Spleen (tissue), 11 donors: Measurements from ENCODE around the gene SNRPA. TPM values are rescaled to one million over a fixed set of nuclear protein-coding genes. Genes with fewer than 3 reads are reported as not detected.

Source experiments
- DNase-seq: peaks from one replicate; pipeline ENCODE4 v3.0.0-alpha.2; 2020
- H3K27ac ChIP-seq, 8 donors: fragments of 200-600 bp; sonication (generic) in 7 of 8; 1 replicate in 4 of 8; 2 replicates in 4 of 8; pipeline versions ENCODE4 v1.5.0 to v1.8.0; 2016 to 2021; ENCODE audit warnings: inconsistent platforms in 4 of 8, mild to moderate bottlenecking in 4 of 8, moderate library complexity in 1 of 8
- H3K27me3 ChIP-seq, 7 donors: fragments of 200-600 bp; sonication (generic) in 6 of 7; replicated peaks in 1 of 7; 1 replicate in 4 of 7; 2 replicates in 3 of 7; pipeline versions ENCODE4 v1.5.0 to v1.8.0; 2016 to 2021; ENCODE audit warnings: inconsistent platforms in 3 of 7, mild to moderate bottlenecking in 1 of 7
- H3K36me3 ChIP-seq, 6 donors: fragments of 200-600 bp; sonication (generic) in 5 of 6; 1 replicate in 4 of 6; 2 replicates in 2 of 6; pipeline versions ENCODE4 v1.5.0 to v1.8.0; 2016 to 2021; ENCODE audit warnings: inconsistent platforms in 2 of 6
- H3K4me1 ChIP-seq, 6 donors: fragments of 200-600 bp; sonication (generic) in 5 of 6; 1 replicate in 3 of 6; 2 replicates in 3 of 6; pipeline versions ENCODE4 v1.5.0 to v1.8.0; 2016 to 2021; ENCODE audit warnings: inconsistent platforms in 3 of 6
- H3K4me3 ChIP-seq, 8 donors: fragments of 200-600 bp; sonication (generic) in 7 of 8; 1 replicate in 4 of 8; 2 replicates in 4 of 8; pipeline versions ENCODE4 v1.5.0 to v1.8.0; 2016 to 2021; ENCODE audit warnings: inconsistent platforms in 4 of 8, mild to moderate bottlenecking in 4 of 8, moderate library complexity in 2 of 8
- H3K9me3 ChIP-seq, 8 donors: fragments of 200-600 bp; sonication (generic) in 7 of 8; 1 replicate in 4 of 8; 2 replicates in 4 of 8; pipeline versions ENCODE4 v1.5.0 to v1.8.0; 2016 to 2021; ENCODE audit warnings: inconsistent platforms in 4 of 8
- CTCF ChIP-seq, 11 experiments: fragments of 200-600 bp in 7 of 11; fragments of 450-650 bp in 4 of 11; sonication (generic) in 4 of 11; IDR thresholded peaks in 8 of 11; conservative IDR thresholded peaks in 3 of 11; 1 replicate in 7 of 11; 2 replicates in 4 of 11; pipeline versions ENCODE4 v1.4.0 to v1.8.0; 2016 to 2021; ENCODE audit warnings: antibody characterized with exemption in 11 of 11, inconsistent platforms in 4 of 11, mild to moderate bottlenecking in 1 of 11
- POLR2A ChIP-seq, 3 donors: fragments of 450-650 bp; IDR thresholded peaks; one replicate each; pipeline ENCODE4 v1.5.1; 2017; ENCODE audit warnings: antibody characterized with exemption in 3 of 3, mild to moderate bottlenecking in 1 of 3
- POLR2AphosphoS5 ChIP-seq, 3 donors: sonication (generic); formaldehyde crosslinking; IDR thresholded peaks; one replicate each; pipeline ENCODE4 v1.5.1; 2017; ENCODE audit warnings: antibody characterized with exemption in 3 of 3
- WGBS, 5 donors: extraction: QIAGEN DNeasy Blood & Tissue Kit in 3 of 5; methylation state at CpG; one replicate each; pipeline versions ENCODE4 v1.1.5 to v1.1.7; 2013 to 2018; 5-methylcytosine and 5-hydroxymethylcytosine counted together
- intact Hi-C: fragments of 100-400 bp; cut with DNase I; formaldehyde crosslinking; loops from one replicate; pipeline ENCODE4 v1.15.0; 2023; ENCODE audit warnings: low total_unique reads
- polyA plus RNA-seq, 3 donors: library from polyadenylated mRNA; stranded (reverse); fragments of 200-250 nt; gene quantifications; one replicate each; pipeline ENCODE4 v1.2.1, GENCODE V29; 2013
- total RNA-seq, 7 donors: library from RNA; depleted of rRNA in 3 of 7; stranded (reverse); fragments of >200 nt in 3 of 7; fragmentation: NEBNext Ultra II Directional in 4 of 7; extraction: Animal tissue kit (Norgen Biotek cat#: 25700) in 4 of 7; gene quantifications; one replicate each; pipeline versions ENCODE4 v1.1.0 to v1.2.1, GENCODE V29; 2016 to 2021
- donor health status: healthy with polysubstance abuse.
- donor health status: DM: no; HTN: no; CAD: no; lungs with moderate emphysema.
- donor health status: DM: no; HTN: no; CAD: no.
- donor health status: Bipolar disorder and iron deficiency.
- donor health status: healthy.
- donor health status: DM: no; HTN: no; CAD: no.
- donor health status: DM: yes; HTN: yes; CAD: no.

The SNRPA gene
- total and polyA plus RNA-seq, 10 donors = 52.9 to 76.9 (median 64.1) TPM

- Histone ChIP-seq H3K36me3 (peaks cover 0 to 61% (median 18%) of the 10 kb centered on the region in 6 donors), H3K4me1 (peaks cover 47 to 73% (median 59%) of the 10 kb centered on the region in 6 donors), H3K4me3 (peak overlapping the region; percentile 77 to 96 (median 88)), H3K27ac (peak overlapping the region; percentile 86 to 99 (median 94)), H3K27me3 (no peaks in the 10 kb centered on the region), H3K9me3 (no peaks in the 10 kb centered on the region)
- WGBS, 5 donors = 1 to 5% (median 2%) methylated on average over 28 to 40 of the region's 40 CpGs
- peak; percentile 95 for DNase-seq
- peak; percentile 54 to 82 (median 77) for TF ChIP-seq POLR2AphosphoS5 (IDR thresholded peaks at IDR 0.05)
- no peak for TF ChIP-seq CTCF (IDR thresholded peaks at IDR 0.05 in 8 of 11, conservative IDR thresholded peaks at IDR 0.05 in 3 of 11)
- TF ChIP-seq POLR2A (IDR thresholded peaks at IDR 0.05) = no peak
- intact Hi-C loops = loop anchor here (10.0 kb wide), 1 partner anchor 45 kb away; the partner anchor contains the start of genes ACTMAP and SNRPA
Observed at GRCh38 chr19:40799558-40800338, 48.7 kb downstream of the SNRPA start.

- peak; percentile 88 for DNase-seq
- WGBS, 5 donors = 47 to 78% (median 64%) methylated on average over 23 to 27 of the region's 27 CpGs
- H3K27ac ChIP-seq = peak overlapping the region; percentile 86 to 99 (median 94)
- H3K36me3 ChIP-seq = peaks cover 0 to 66% (median 23%) of the 10 kb centered on the region in 6 donors
- H3K9me3 ChIP-seq = no peaks in the 10 kb centered on the region
- H3K4me3 ChIP-seq = peak overlapping the region; percentile 77 to 96 (median 88)
- intact Hi-C loops = loop anchor here (10.0 kb wide), 1 partner anchor 46 kb away; the partner anchor contains the start of genes ACTMAP and SNRPA
- TF ChIP-seq CTCF (IDR thresholded peaks at IDR 0.05 in 8 of 11, conservative IDR thresholded peaks at IDR 0.05 in 3 of 11) = no peak
- no peak for TF ChIP-seq POLR2AphosphoS5 (IDR thresholded peaks at IDR 0.05)
- no peak for TF ChIP-seq POLR2A (IDR thresholded peaks at IDR 0.05)
- H3K4me1 ChIP-seq = peaks cover 54 to 80% (median 66%) of the 10 kb centered on the region in 6 donors
- H3K27me3 ChIP-seq = no peaks in the 10 kb centered on the region
Observed at GRCh38 chr19:40800339-40800996, 49.5 kb downstream of the SNRPA start.

GRCh38 chr19:40800997-40801377, 50.0 kb downstream of the SNRPA start:
- TF ChIP-seq CTCF (IDR thresholded peaks at IDR 0.05 in 8 of 11, conservative IDR thresholded peaks at IDR 0.05 in 3 of 11) (no peak), POLR2A (IDR thresholded peaks at IDR 0.05) (no peak), POLR2AphosphoS5 (IDR thresholded peaks at IDR 0.05) (peak in 2 of 3 donors; percentile 49 to 76)
- intact Hi-C loops = loop anchor here (10.0 kb wide), 1 partner anchor 46 kb away; the partner anchor contains the start of genes ACTMAP and SNRPA
- DNase-seq = peak; percentile 86
- H3K27ac ChIP-seq = peak overlapping the region; percentile 86 to 99 (median 94)
- H3K36me3 ChIP-seq = peaks cover 0 to 66% (median 26%) of the 10 kb centered on the region in 6 donors
- peak overlapping the region; percentile 77 to 96 (median 88) for H3K4me3 ChIP-seq
- 61 to 80% (median 73%) methylated on average over 6 to 27 of the region's 27 CpGs for WGBS, 5 donors
- no peaks in the 10 kb centered on the region for H3K9me3 ChIP-seq
- no peaks in the 10 kb centered on the region for H3K27me3 ChIP-seq
- peaks cover 59 to 85% (median 71%) of the 10 kb centered on the region in 6 donors for H3K4me1 ChIP-seq
